OCI-M2 (cell line): ENCODE results near the gene HEMGN.
A peak's percentile ranks its signal among the peaks of the same experiment; 100 is the strongest.

ENCODE experiments used
- DNase-seq: peaks from one replicate; lab custom pipeline; 2025; ENCODE audit not compliant: unreplicated experiment; lab: John Stamatoyannopoulos, UW

Gene HEMGN

DNA sequence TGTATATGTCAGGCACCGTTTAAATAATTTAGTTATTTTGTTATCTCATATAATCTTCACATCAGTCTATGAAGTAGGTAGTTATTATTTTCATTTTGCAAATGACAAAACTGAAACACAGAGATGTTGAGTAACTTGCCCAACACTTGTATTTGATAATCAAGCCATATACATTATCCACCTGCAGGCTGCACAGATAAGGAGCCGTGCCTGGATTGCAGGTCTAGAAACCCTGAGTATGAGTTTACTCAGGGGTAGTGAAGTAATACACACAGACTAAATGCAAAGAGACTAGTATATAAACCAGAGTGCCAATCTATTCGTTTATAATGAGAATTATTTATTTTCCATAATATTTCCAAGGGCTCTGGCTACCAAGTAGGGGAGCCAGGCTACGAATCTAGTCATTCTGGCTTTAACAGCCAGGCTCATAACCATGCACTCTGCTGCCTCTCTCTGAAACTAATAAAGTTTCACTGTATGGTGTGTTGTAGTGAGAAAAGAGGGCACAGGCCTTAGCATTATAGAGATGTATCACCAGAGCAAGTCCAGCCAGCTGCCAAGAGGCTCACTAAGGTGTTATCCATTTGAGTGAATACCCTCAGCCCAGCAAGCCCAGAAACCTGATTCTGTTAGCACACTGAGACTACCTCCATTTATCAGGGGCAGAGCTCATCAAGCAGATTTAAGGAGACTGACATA lies 4.5 kb downstream of the HEMGN start:
- DNase-seq: no peak

GRCh38 chr9:97930972-97931371 lies 7.0 kb downstream of the HEMGN start:
- DNase-seq: no peak

DNA sequence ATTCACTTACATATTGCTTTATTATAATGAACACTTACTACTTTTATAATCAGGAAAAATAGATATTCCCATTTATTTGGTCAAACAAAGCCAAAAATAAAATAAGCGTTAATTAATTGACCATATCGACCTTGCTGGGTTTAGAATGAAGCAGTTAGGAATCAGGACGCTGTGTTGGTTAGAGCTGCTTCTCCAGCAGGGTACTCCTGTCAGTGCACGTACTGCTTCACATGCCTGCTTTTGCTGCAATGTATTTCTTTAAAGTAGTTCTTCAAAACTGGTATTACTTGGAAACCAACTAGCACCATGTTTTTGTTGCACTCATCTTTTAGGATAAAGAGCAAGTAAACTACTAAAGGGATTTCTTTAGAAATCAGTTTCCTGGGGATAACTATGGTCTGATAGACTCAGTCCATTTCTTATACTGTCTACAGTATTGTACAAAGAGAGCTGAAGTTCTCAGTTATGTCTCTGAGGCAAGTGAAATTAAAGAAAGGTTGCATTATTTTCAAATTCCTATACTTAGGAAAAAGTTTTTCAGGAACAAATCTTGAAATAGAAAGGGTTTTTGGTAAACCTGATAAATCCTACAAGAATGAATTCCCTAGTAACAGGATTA lies 8.9 kb downstream of the HEMGN start:
- DNase-seq: no peak

GRCh38 chr9:97925497-97926334 lies 12.3 kb downstream of the HEMGN start:
- DNase-seq: no peak

DNA sequence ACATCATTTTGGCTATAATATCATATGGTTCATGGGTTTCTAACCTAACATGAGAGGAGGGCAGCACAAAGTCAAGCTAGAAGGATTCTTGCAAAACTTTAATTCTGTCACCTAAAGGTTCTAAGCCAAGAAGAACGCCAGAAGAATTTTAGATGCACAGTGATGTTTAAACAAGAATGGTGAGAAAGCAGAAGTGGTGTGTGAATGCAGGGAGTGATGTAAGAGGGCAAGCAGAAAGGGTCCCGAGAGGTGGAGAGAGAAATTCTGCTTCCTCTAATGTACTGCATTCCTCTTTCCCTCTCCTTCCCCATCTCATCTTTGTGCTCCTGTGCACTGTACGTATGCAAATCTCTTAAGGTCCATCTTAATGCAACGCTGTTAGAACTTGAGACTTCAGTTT lies 13.6 kb downstream of the HEMGN start:
- DNase-seq: no peak

DNA sequence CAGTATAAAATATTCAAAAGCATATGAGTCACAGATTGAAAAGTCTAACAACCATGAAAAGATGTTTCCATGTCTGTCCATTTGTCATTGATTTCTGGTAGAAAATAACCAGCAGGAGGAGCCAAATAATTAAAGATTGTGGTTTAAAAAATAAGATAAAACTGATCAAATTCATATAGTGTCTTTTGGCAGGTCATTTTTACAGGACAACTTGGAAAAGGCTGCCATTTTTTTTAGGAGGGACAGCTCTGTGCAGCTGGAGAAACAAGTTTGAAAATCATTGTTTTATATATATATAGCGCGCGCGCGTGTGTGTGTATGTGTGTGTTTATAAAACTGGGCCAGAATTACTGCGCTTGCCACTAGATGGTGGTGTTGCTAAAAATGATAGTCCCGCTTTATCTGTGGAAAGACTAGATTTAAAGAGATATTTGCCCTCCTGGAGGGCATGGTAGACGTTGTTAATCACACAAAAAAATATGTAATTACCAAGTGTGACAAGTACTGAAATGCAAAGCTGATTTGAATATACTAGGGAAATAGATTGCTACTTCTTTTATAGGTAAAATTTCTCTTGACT lies 14.4 kb downstream of the HEMGN start:
- DNase-seq: peak; percentile 56

- peak; percentile 97 for DNase-seq
Measured at GRCh38 chr9:97921959-97922724, 15.8 kb downstream of the HEMGN start, which contains the start of gene TRMO. Gene TRMO (minus strand): TSS chr9:97922500. CDS start chr9:97922493, 7 bp downstream.

DNA sequence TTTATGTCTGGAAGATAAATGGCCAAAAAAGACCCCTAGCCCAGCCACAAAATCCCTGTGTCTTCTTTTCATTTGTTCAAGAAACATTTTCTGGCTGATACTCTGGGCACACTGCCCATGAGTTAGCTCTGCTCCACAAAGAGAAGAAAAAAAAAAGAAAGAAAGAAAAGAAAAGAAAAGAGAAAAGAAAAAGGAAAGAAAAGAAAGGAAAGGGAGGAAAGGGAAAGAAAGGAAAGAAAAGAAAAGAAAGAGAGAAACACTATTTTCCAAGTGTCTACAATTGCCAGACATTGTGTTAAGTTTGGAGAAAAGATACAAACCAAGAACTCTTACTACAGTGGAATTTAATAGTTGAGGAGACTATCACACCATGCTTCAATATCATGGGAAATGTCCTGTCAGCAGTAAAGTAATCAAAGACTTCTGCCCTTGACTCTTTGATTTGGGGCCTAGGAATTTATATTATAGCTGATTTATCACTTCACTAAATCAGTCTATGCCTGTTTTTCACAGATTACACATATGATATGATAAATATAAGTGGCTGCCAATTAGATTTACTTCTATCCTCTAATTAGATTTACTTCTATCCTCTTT lies 18.7 kb downstream of the HEMGN start:
- DNase-seq: no peak

- no peak for DNase-seq
Measured at GRCh38 chr9:97918611-97919010, 19.4 kb downstream of the HEMGN start.

GRCh38 chr9:97911970-97912369 lies 26.0 kb downstream of the HEMGN start:
- no peak for DNase-seq

- no peak for DNase-seq
Measured at GRCh38 chr9:97911528-97911927, 26.4 kb downstream of the HEMGN start.

- no peak for DNase-seq
Measured at GRCh38 chr9:97910357-97910756, 27.6 kb downstream of the HEMGN start.

DNA sequence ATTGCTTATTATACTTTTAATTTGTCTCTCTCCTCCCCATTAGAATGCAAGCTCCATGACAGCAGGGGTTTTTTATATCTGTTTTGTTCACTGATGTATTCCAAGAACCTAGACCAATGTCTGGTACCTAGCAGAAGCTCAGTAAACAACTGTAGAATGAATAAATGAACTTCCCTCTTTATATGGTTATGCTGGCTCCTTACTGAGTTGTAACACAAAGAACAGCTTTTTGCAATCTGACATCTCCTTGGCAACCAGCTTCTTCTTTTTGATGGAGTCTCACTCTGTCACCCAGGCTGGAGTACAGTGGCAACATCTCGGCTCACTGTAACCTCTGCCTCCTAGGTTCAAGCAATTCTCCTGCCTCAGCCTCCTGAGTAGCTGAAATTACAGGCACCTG lies 29.3 kb downstream of the HEMGN start:
- DNase-seq: no peak

- DNase-seq: no peak
Measured at GRCh38 chr9:97907632-97908031, 30.3 kb downstream of the HEMGN start.

DNA sequence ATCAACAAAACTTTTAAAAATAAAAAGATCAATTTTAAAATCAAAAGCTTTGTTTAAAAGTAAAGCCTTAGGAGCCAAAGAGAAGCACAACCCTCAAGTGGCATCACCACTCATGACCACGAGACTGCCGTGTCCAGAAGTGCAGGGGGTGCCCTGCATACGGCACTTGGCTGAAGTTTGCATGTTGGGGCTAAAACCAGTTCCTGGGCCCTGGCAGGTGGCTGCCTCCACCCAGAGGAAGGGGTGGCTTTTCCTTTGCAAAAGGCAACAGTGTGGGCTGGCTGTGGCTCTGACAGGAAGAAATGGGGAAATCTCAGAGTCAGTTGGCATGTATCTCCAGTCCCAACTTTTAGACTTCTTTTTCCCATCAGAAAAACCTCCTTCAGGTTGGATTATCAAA lies 30.9 kb downstream of the HEMGN start:
- no peak for DNase-seq

DNA sequence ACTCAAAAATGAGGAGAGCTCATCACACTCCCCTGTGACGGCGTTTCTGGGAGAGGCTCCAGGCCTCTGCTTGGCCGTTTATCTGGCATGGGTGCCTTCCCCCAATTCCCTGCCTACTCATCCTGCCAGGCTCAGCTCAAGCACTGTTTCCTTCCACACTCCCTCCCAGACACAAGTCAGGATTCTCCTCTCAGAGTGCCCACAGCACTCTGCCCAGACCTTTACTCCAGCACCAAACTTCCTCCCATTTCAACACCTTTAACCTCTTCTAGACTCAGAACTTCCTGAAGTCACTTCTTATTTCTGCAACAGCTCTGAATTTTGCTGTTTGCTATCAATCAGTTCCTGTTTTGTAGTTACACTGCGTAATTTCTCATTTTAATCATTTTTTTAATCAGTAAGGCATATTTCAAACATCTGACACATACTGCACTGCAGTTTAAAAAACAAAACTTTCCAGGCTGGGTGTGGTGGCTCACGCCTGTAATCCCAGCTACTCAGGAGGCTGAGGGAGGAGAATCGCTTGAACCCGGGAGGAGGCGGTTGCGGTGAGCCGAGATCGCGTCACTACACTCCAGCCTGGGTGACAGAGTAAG lies 31.6 kb downstream of the HEMGN start:
- DNase-seq: no peak

DNA sequence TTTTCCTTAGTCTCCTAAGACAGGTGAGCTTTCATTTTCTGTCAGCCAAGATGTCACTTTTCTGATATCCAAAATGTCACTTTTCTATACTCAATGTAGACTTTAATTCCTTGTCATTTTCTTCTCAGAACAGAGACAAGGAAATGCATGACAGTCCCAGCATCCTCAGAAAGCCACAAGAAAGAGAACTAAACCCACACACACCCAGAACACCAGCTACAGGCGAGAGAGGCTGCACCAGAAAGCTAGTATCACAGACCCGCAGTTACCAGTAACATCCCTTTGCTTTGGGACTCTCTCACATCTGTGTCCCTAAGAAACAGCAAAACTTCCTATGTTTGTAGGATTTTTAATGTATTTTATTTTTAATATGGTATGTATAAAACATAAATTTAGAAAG lies 32.7 kb downstream of the HEMGN start:
- no peak for DNase-seq

- DNase-seq: no peak
Measured at GRCh38 chr9:97904725-97905124, 33.2 kb downstream of the HEMGN start.

DNA sequence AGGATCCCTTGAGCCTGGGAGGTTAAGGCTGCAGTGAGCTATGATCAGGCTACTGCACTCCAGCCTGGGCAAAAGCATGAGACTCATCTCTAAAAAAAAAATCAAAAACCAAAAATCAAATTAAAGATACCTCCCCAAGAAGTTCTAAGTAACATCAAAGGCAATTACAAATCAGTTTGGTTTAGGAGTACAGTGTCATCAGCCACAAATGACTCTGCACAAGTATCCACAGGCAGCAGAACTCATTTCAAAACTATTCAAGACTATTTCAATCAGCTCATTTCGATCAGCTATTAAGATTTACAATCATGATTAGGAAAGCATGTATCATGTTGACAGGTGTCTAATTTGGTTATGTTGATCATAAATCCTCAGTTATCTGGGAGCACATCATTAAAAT lies 34.8 kb downstream of the HEMGN start:
- no peak for DNase-seq
